Body of pancreas (tissue), 4 donors: Measurements from ENCODE around the gene HCFC1.

ENCODE experiments used
- CTCF ChIP-seq, 7 experiments: fragments of 450-650 bp in 4 of 7; fragments of 200-600 bp in 3 of 7; sonication (generic) in 3 of 7; IDR thresholded peaks; one replicate each; pipeline ENCODE4 v1.5.1; 2016 to 2019; ENCODE audit warnings: antibody characterized with exemption in 7 of 7
- POLR2A ChIP-seq, 3 donors: fragments of 450-650 bp; IDR thresholded peaks; one replicate each; pipeline ENCODE4 v1.6.1; 2016; ENCODE audit warnings: antibody characterized with exemption in 3 of 3, mild to moderate bottlenecking in 2 of 3

- TF ChIP-seq POLR2A (IDR thresholded peaks at IDR 0.05) (no peak), CTCF (IDR thresholded peaks at IDR 0.05) (no peak)
These were observed 4.6 kb downstream of the HCFC1 start for GRCh38 chrX:153966841-153967535.
